GM12878 (cell line): ENCODE results near the gene GLT6D1. TPM values are rescaled to one million over a fixed set of nuclear protein-coding genes. Genes with fewer than 3 reads are reported as not detected.

Experiments used
- ATAC-seq: fragments of 200-7000 bp; cut with Tn5 transposase; 3 replicates; pipeline ENCODE4 v1.9.1; 2020; ENCODE audit warnings: mild to moderate bottlenecking, moderate library complexity
- BruUV-seq: library from RNA; stranded (reverse); fragments of 400-500 nt; replicated peaks from 2 replicates; lab custom pipeline; 2021; lab: Mats Ljungman, UMichigan
- CTCF ChIA-PET: fragments of 300-600 bp; sonication (Branson Sonifier 250); formaldehyde crosslinking; extraction: SDS; loops from one replicate; lab custom pipeline; 2021; ENCODE audit warnings: inconsistent platforms; lab: Yijun Ruan, JAX
- POLR2A ChIA-PET: fragments of 350-600 bp; formaldehyde crosslinking; extraction: SDS; loops from one replicate; lab custom pipeline; 2021; ENCODE audit warnings: inconsistent platforms; lab: Charles Lee
- RAD21 ChIA-PET: fragments of 300-600 bp; sonication (Branson Sonifier 250); formaldehyde crosslinking; loops from one replicate; lab custom pipeline; 2023; ENCODE audit warnings: antibody characterized with exemption; ENCODE audit not compliant: unreplicated experiment; lab: Charles Lee
- SMC1A ChIA-PET: fragments of 300-600 bp; sonication (Branson Sonifier 250); formaldehyde crosslinking; loops from one replicate; lab custom pipeline; 2023; ENCODE audit not compliant: unreplicated experiment, uncharacterized antibody; lab: Charles Lee
- DNase-seq: peaks from one replicate; pipeline ENCODE4 v3.0.0-alpha.2; 2011; ENCODE audit warnings: low read depth, low spot score
- FAIRE-seq: peaks from 3 replicates; lab custom pipeline; 2011; peaks lifted over from hg19 to GRCh38; lab: Jason Lieb, UNC
- H2AFZ ChIP-seq: 2 replicates; pipeline ENCODE4 v1.6.0; 2011; ENCODE audit warnings: low read depth, low read length, control low read depth; ENCODE audit not compliant: control insufficient read depth
- H3K27ac ChIP-seq: 2 replicates; pipeline ENCODE4 v1.5.1; 2011; ENCODE audit warnings: control low read depth; ENCODE audit not compliant: control insufficient read depth, insufficient read depth
- H3K27me3 ChIP-seq, 2 experiments: replicated peaks in 1 of 2; 2 replicates each; pipeline versions ENCODE4 v1.6.0 to v1.6.1; 2011; ENCODE audit warnings: low read length in 1 of 2; ENCODE audit not compliant: control insufficient read depth in 2 of 2, insufficient read depth in 2 of 2
- H3K36me3 ChIP-seq, 2 experiments: 2 replicates each; pipeline ENCODE4 v1.5.1; 2011; ENCODE audit warnings: low read length in 1 of 2; ENCODE audit not compliant: control insufficient read depth in 2 of 2, insufficient read depth in 2 of 2
- H3K4me1 ChIP-seq: 2 replicates; pipeline ENCODE4 v1.6.1; 2011; ENCODE audit warnings: mild to moderate bottlenecking, low read length, moderate library complexity, mixed read lengths; ENCODE audit not compliant: control insufficient read depth, insufficient read depth
- H3K4me2 ChIP-seq: 2 replicates; pipeline ENCODE4 v1.6.0; 2011; ENCODE audit warnings: control low read depth; ENCODE audit not compliant: control insufficient read depth, insufficient read depth
- H3K4me3 ChIP-seq: fragments of 200-600 bp; sonication (generic); 2 replicates; pipeline ENCODE4 v1.5.1; 2016
- H3K79me2 ChIP-seq: 2 replicates; pipeline ENCODE4 v1.6.0; 2011; ENCODE audit warnings: low read length; ENCODE audit not compliant: control insufficient read depth, insufficient read depth
- H3K9ac ChIP-seq: 2 replicates; pipeline ENCODE4 v1.8.0; 2011; ENCODE audit warnings: low read length, control low read depth, mixed read lengths; ENCODE audit not compliant: control insufficient read depth, insufficient read depth
- H3K9me3 ChIP-seq: replicated peaks from 3 replicates; pipeline ENCODE4 v1.5.1; 2011; ENCODE audit warnings: mild to moderate bottlenecking, low read length; ENCODE audit not compliant: control insufficient read depth, insufficient read depth
- H4K20me1 ChIP-seq: 2 replicates; pipeline ENCODE4 v1.6.0; 2011; ENCODE audit not compliant: control insufficient read depth, insufficient read depth
- ASH2L ChIP-seq: fragments of 300-600, 200-600 bp; sonication (generic); IDR thresholded peaks from 2 replicates; pipeline ENCODE4 v1.6.1; 2017; ENCODE audit warnings: low read depth, mild to moderate bottlenecking, borderline replicate concordance
- DPF2 ChIP-seq: fragments of 450-650 bp; IDR thresholded peaks from 2 replicates; pipeline ENCODE4 v1.6.1; 2017; ENCODE audit warnings: mild to moderate bottlenecking
- EP300 ChIP-seq, 2 experiments: fragments of 150-350 bp in 1 of 2; IDR thresholded peaks; 2 replicates each; pipeline ENCODE4 v1.6.1; 2011 to 2012; ENCODE audit warnings: low read depth in 2 of 2, low read length in 2 of 2, borderline replicate concordance in 1 of 2, improper control_type of control experiment in 1 of 2, inconsistent platforms in 1 of 2; ENCODE audit not compliant: control insufficient read depth in 1 of 2
- HDAC6 ChIP-seq: fragments of 200-600 bp; sonication (generic); IDR thresholded peaks from one replicate; pipeline ENCODE4 v1.8.0; 2017; ENCODE audit warnings: antibody characterized with exemption; ENCODE audit not compliant: unreplicated experiment
- IRF4 ChIP-seq: IDR thresholded peaks from 2 replicates; pipeline ENCODE4 v1.6.1; 2011; ENCODE audit warnings: low read depth, low read length
- NFXL1 ChIP-seq: fragments of 450-650 bp; IDR thresholded peaks from 2 replicates; pipeline ENCODE4 v1.6.1; 2017; ENCODE audit warnings: antibody characterized with exemption, mild to moderate bottlenecking, borderline replicate concordance
- RAD51 ChIP-seq: fragments of 450-650 bp; IDR thresholded peaks from 2 replicates; pipeline ENCODE4 v1.6.1; 2016; ENCODE audit warnings: moderate library complexity, mild to moderate bottlenecking, inconsistent platforms
- REST ChIP-seq: IDR thresholded peaks from 2 replicates; pipeline ENCODE4 v1.6.1; 2012; ENCODE audit warnings: mild to moderate bottlenecking, low read depth, low read length
- SMAD1 ChIP-seq: fragments of 450-650 bp; IDR thresholded peaks from 2 replicates; pipeline ENCODE4 v1.6.1; 2018; ENCODE audit warnings: mild to moderate bottlenecking, low read depth; ENCODE audit not compliant: partially characterized antibody
- SMARCA5 ChIP-seq: fragments of 450-650 bp; IDR thresholded peaks from 2 replicates; pipeline ENCODE4 v1.6.1; 2017; ENCODE audit warnings: mild to moderate bottlenecking
- STAT1 ChIP-seq: fragments of 450-650 bp; conservative IDR thresholded peaks from 2 replicates; pipeline ENCODE4 v1.6.1; 2014; ENCODE audit warnings: antibody characterized with exemption, mild to moderate bottlenecking
- TARDBP ChIP-seq: IDR thresholded peaks from 2 replicates; pipeline ENCODE4 v1.6.1; 2016; ENCODE audit warnings: borderline replicate concordance
- WRNIP1 ChIP-seq: IDR thresholded peaks from 2 replicates; pipeline ENCODE4 v1.6.1; 2011; ENCODE audit warnings: low read depth, low read length, improper control_type of control experiment, borderline replicate concordance
- ZBTB33 ChIP-seq: fragments of 450-650 bp; IDR thresholded peaks from 2 replicates; pipeline ENCODE4 v1.6.1; 2017; ENCODE audit warnings: mild to moderate bottlenecking
- ZNF622 ChIP-seq: fragments of 450-650 bp; IDR thresholded peaks from 2 replicates; pipeline ENCODE4 v1.6.1; 2017; ENCODE audit warnings: mild to moderate bottlenecking, inconsistent platforms
- ZZZ3 ChIP-seq: IDR thresholded peaks from 2 replicates; pipeline ENCODE4 v1.6.1; 2011; ENCODE audit warnings: low read depth; ENCODE audit not compliant: control insufficient read depth, insufficient read length
- WGBS: methylation state at CpG from one replicate; pipeline ENCODE4 v1.1.6; 2016; ENCODE audit warnings: low lambda C conversion rate; ENCODE audit not compliant: insufficient replicate concordance, insufficient coverage; ENCODE audit errors: missing lambda C conversion rate; 5-methylcytosine and 5-hydroxymethylcytosine counted together
- in situ Hi-C: fragments of 300-500 bp; cut with MboI; formaldehyde crosslinking; loops from 9 replicates; pipeline ENCODE4 v1.14.3; 2018; ENCODE audit warnings: mixed read lengths
- intact Hi-C: fragments of 100-400 bp; cut with micrococcal nuclease; formaldehyde crosslinking; loops from one replicate; pipeline ENCODE4 v1.14.2; 2022; ENCODE audit not compliant: unreplicated experiment
- polyA plus RNA-seq, 11 experiments: library from polyadenylated mRNA; depleted of rRNA in 4 of 11; unstranded in 6 of 11; stranded (reverse) in 5 of 11; fragments of >200 nt; fragmentation: Nextera tagmentation in 4 of 11; fragmentation: Illumina TruSeq in 1 of 11; extraction: Ambion mirVana in 4 of 11; extraction: Trizol in 1 of 11; gene quantifications; 1 replicate in 1 of 11; 2 replicates in 10 of 11; pipeline versions ENCODE4 v1.2.1 to v1.2.3, GENCODE V29; 2011 to 2016; ENCODE audit warnings: inconsistent platforms in 2 of 11, missing spikeins in 2 of 11, low read depth in 1 of 11
- total RNA-seq, 4 experiments: library from RNA; depleted of rRNA in 3 of 4; stranded (reverse); fragments of >200 nt in 3 of 4; fragmentation: Illumina TruSeq in 1 of 4; extraction: Trizol in 1 of 4; gene quantifications; 2 replicates each; pipeline versions ENCODE4 v1.2.1 to v1.2.3, GENCODE V29; 2013 to 2021

The GLT6D1 gene
- total and polyA plus RNA-seq, 10 of the 15 experiments (the other 5 are each of a cell fraction or from before 2014, with no cell fraction given) = not detected

GRCh38 chr9:135663857-135664256, 24.5 kb upstream of the GLT6D1 start:
- intact Hi-C loops = no loop called here
- DNase-seq (no peak), ATAC-seq (no peak), FAIRE-seq (no peak)
- no peak overlapping the region for H3K27ac ChIP-seq
- H2AFZ ChIP-seq = no peak overlapping the region
- ChIA-PET CTCF (no interaction called here), POLR2A (no interaction called here), RAD21 (no interaction called here), SMC1A (no interaction called here)
- no peaks in the 10 kb centered on the region for H4K20me1 ChIP-seq
- no peak overlapping the region for H3K9ac ChIP-seq
- no peak overlapping the region for H3K4me2 ChIP-seq
- no peaks in the 10 kb centered on the region for H3K36me3 ChIP-seq
- in situ Hi-C loops = no loop called here
- no peaks in the 10 kb centered on the region for H3K27me3 ChIP-seq
- H3K4me3 ChIP-seq = no peak overlapping the region
- BruUV-seq = no TSS peak
- H3K9me3 ChIP-seq = no peaks in the 10 kb centered on the region
- 25% methylated on average over 6 of the region's 12 CpGs for WGBS
- no peaks in the 10 kb centered on the region for H3K79me2 ChIP-seq
- TF ChIP-seq ZZZ3 = no peak
- TF ChIP-seq STAT1 = no peak
- TF ChIP-seq HDAC6 = no peak
- no peak for TF ChIP-seq ASH2L
- no peak for TF ChIP-seq TARDBP
- no peak for TF ChIP-seq NFXL1
- H3K4me1 ChIP-seq = no peaks in the 10 kb centered on the region

- H2AFZ ChIP-seq = no peak overlapping the region
- no peak overlapping the region for H3K4me2 ChIP-seq
- POLR2A ChIA-PET = no interaction called here
- DNase-seq = no peak
- H4K20me1 ChIP-seq = no peaks in the 10 kb centered on the region
- H3K36me3 ChIP-seq = no peaks in the 10 kb centered on the region
- ATAC-seq = no peak
- CTCF ChIA-PET = no interaction called here
- no peaks in the 10 kb centered on the region for H3K79me2 ChIP-seq
- RAD21 ChIA-PET = no interaction called here
- WGBS = 0% methylated on average over 1 of the region's 3 CpGs
- no TSS peak for BruUV-seq
- H3K27me3 ChIP-seq = no peaks in the 10 kb centered on the region
- in situ Hi-C loops = no loop called here
- H3K9ac ChIP-seq = no peak overlapping the region
- H3K27ac ChIP-seq = no peak overlapping the region
- H3K4me3 ChIP-seq = no peak overlapping the region
- no peaks in the 10 kb centered on the region for H3K4me1 ChIP-seq
- H3K9me3 ChIP-seq = no peaks in the 10 kb centered on the region
- intact Hi-C loops = no loop called here
- SMC1A ChIA-PET = no interaction called here
- FAIRE-seq = no peak
- no peak for TF ChIP-seq RAD51
- no peak for TF ChIP-seq WRNIP1
- no peak for TF ChIP-seq REST
- no peak for TF ChIP-seq ZNF622
- no peak for TF ChIP-seq SMARCA5
- TF ChIP-seq EP300 (IDR thresholded peaks at IDR 0.05; ENCODE audit: borderline replicate concordance in 1 of 2, control insufficient read depth in 1 of 2, low read depth in 2 of 2, low read length in 2 of 2) = no peak
- no peak for TF ChIP-seq ZBTB33
- no peak for TF ChIP-seq SMAD1
- TF ChIP-seq IRF4 = no peak
- no peak for TF ChIP-seq DPF2
Measured at GRCh38 chr9:135663451-135663770, 24.1 kb upstream of the GLT6D1 start.
